Endodermal cell (in vitro differentiated cells): ENCODE results near the gene CHD6. TPM values are rescaled to one million over a fixed set of nuclear protein-coding genes. Genes with fewer than 3 reads are reported as not detected.

Experiments
- DNase-seq: peaks from one replicate; pipeline ENCODE4 v3.0.0-alpha.2; 2017
- H3K27ac ChIP-seq: 2 replicates; pipeline ENCODE4 v1.5.1; 2013; ENCODE audit warnings: mild to moderate bottlenecking, low read depth, low read length, moderate library complexity
- H3K27me3 ChIP-seq: 2 replicates; pipeline ENCODE4 v1.6.1; 2013; ENCODE audit warnings: mild to moderate bottlenecking, low read length, moderate library complexity; ENCODE audit not compliant: insufficient read depth, control insufficient read depth, poor library complexity, severe bottlenecking
- H3K36me3 ChIP-seq: 2 replicates; pipeline ENCODE4 v1.7.0; 2013; ENCODE audit warnings: mild to moderate bottlenecking, low read length, moderate library complexity; ENCODE audit not compliant: control insufficient read depth, insufficient read depth
- H3K4me1 ChIP-seq: one replicate; pipeline ENCODE4 v1.7.0; 2013; ENCODE audit warnings: low read length; ENCODE audit not compliant: control insufficient read depth, insufficient read depth
- H3K4me3 ChIP-seq: 2 replicates; pipeline ENCODE4 v1.5.1; 2013; ENCODE audit warnings: mild to moderate bottlenecking, low read length, moderate library complexity
- H3K9ac ChIP-seq: 2 replicates; pipeline ENCODE4 v1.6.1; 2013; ENCODE audit warnings: mild to moderate bottlenecking, low read length, moderate library complexity; ENCODE audit not compliant: poor library complexity, severe bottlenecking; ENCODE audit errors: extremely low read depth
- H3K9me3 ChIP-seq: 2 replicates; pipeline ENCODE4 v1.6.1; 2013; ENCODE audit warnings: mild to moderate bottlenecking, low read length, moderate library complexity; ENCODE audit not compliant: control insufficient read depth
- H3K27ac Mint-ChIP-seq: 2 replicates; pipeline ENCODE4 v1.8.0; 2020; ENCODE audit warnings: mixed read lengths
- H3K27me3 Mint-ChIP-seq: 2 replicates; pipeline ENCODE4 v1.8.0; 2021; ENCODE audit warnings: mild to moderate bottlenecking, mixed read lengths; ENCODE audit not compliant: insufficient read depth
- H3K36me3 Mint-ChIP-seq: 2 replicates; pipeline ENCODE4 v1.8.0; 2020; ENCODE audit warnings: low read depth, mixed read lengths
- H3K4me1 Mint-ChIP-seq: 2 replicates; pipeline ENCODE4 v1.8.0; 2020; ENCODE audit warnings: mixed read lengths
- H3K4me3 Mint-ChIP-seq: 2 replicates; pipeline ENCODE4 v1.8.0; 2020; ENCODE audit warnings: mild to moderate bottlenecking, moderate library complexity, mixed read lengths
- H3K9me3 Mint-ChIP-seq: 2 replicates; pipeline ENCODE4 v1.8.0; 2020; ENCODE audit warnings: mild to moderate bottlenecking, mixed read lengths
- WGBS, 2 experiments: methylation state at CpG; one replicate each; pipeline versions ENCODE4 v1.1.5 to v1.1.7; 2013; ENCODE audit warnings: missing lambda C conversion rate in 2 of 2, mixed read lengths in 1 of 2; ENCODE audit not compliant: insufficient coverage in 1 of 2, insufficient read length in 1 of 2; 5-methylcytosine and 5-hydroxymethylcytosine counted together
- total RNA-seq, 2 donors: library from RNA; stranded (reverse); fragmentation: NEBNext Ultra II Directional in 1 of 2; extraction: Animal tissue kit (Norgen Biotek cat#: 25700) in 1 of 2; gene quantifications; 2 replicates in 1 of 2; 3 replicates in 1 of 2; pipeline ENCODE4 v1.2.1, GENCODE V29; 2021
- TF ChIP-seq, protein P1 (sequence below): fragments of 200-600 bp; sonication (generic); conservative IDR thresholded peaks from 2 replicates; pipeline ENCODE4 v1.5.0; 2021; ENCODE audit warnings: antibody characterized with exemption, mild to moderate bottlenecking

Gene CHD6
- total RNA-seq, 2 donors from 2014 or later, result 82.5 to 107 TPM

DNA sequence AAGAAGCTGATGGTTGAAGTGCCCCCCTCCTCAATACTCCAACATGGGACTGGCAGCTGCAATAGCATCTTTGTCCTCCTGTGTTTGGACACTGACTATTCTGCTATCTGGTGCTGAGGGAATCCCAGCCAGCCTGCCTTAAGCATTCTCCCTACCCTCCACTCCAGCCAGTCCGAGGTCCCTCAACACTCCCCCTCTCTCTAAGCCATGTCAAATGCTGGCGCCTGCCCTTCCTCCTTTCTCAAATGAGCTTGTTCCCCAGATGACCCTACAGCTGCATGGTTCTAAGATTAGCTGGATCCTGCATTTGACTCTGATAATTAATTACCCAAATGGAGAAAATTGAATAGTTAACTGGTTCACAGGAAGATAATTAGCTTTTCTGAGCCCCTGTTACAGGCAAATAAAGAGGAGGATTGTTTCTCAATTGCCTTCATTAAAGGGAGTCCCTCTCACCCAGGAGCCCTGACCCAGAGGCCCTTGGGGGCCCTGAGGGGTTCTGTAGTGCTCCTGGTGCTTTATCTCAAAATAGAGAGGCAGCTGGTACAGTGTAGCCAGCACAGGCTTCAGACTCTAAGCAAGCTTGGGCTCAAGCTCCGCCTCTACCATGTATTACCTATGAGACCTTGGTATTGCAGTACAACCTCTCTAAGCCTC lies 37.9 kb upstream of the CHD6 start:
- H3K27me3 Mint-ChIP-seq, result peaks cover 9% of the 10 kb centered on the region
- Histone ChIP-seq H3K27ac (no peak overlapping the region), H3K4me1 (no peaks in the 10 kb centered on the region), H3K27me3 (peaks cover 5% of the 10 kb centered on the region), H3K9ac (no peak overlapping the region), H3K9me3 (no peaks in the 10 kb centered on the region), H3K4me3 (no peak overlapping the region), H3K36me3 (no peaks in the 10 kb centered on the region)
- 82 to 94% methylated on average over 3 of the region's 3 CpGs for WGBS, 2 experiments
- DNase-seq, result no peak
- TF ChIP-seq, protein P1, sequence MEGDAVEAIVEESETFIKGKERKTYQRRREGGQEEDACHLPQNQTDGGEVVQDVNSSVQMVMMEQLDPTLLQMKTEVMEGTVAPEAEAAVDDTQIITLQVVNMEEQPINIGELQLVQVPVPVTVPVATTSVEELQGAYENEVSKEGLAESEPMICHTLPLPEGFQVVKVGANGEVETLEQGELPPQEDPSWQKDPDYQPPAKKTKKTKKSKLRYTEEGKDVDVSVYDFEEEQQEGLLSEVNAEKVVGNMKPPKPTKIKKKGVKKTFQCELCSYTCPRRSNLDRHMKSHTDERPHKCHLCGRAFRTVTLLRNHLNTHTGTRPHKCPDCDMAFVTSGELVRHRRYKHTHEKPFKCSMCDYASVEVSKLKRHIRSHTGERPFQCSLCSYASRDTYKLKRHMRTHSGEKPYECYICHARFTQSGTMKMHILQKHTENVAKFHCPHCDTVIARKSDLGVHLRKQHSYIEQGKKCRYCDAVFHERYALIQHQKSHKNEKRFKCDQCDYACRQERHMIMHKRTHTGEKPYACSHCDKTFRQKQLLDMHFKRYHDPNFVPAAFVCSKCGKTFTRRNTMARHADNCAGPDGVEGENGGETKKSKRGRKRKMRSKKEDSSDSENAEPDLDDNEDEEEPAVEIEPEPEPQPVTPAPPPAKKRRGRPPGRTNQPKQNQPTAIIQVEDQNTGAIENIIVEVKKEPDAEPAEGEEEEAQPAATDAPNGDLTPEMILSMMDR, result no peak
- H3K4me1 Mint-ChIP-seq, result peaks cover 5% of the 10 kb centered on the region
- no peaks in the 10 kb centered on the region for H3K9me3 Mint-ChIP-seq
- H3K27ac Mint-ChIP-seq, result no peak overlapping the region
- H3K36me3 Mint-ChIP-seq, result no peaks in the 10 kb centered on the region
- H3K4me3 Mint-ChIP-seq, result no peak overlapping the region

DNA sequence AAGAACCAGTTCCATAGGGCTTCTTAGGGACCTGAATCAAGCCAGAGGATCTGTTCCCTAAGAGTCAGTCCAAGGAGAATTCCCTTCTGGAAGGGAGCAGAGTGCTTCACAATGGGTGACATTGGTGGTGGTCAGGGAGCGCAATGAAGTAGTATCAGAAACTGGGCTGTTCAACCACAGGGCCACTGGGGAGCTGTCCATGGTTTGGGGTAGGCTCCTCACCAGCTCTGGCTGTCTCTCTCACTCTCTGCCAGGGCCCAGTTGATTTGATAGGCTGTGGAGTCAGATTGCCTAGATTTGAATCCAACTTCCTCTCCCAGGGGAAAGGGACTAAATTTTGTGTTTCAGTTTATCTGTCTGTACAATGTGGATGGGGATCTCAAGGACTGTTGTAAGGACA lies 36.7 kb upstream of the CHD6 start:
- no peaks in the 10 kb centered on the region for H3K9me3 ChIP-seq
- H3K27me3 Mint-ChIP-seq, result peaks cover 1% of the 10 kb centered on the region
- H3K36me3 ChIP-seq, result no peaks in the 10 kb centered on the region
- no peaks in the 10 kb centered on the region for H3K9me3 Mint-ChIP-seq
- H3K4me3 ChIP-seq, result no peak overlapping the region
- no peak overlapping the region for H3K9ac ChIP-seq
- no peak overlapping the region for H3K27ac Mint-ChIP-seq
- peaks cover 16% of the 10 kb centered on the region for H3K4me1 Mint-ChIP-seq
- no peak overlapping the region for H3K4me3 Mint-ChIP-seq
- TF ChIP-seq, protein P1, result no peak
- no peak overlapping the region for H3K27ac ChIP-seq
- DNase-seq, result peak; percentile 90
- peaks cover 3% of the 10 kb centered on the region for H3K4me1 ChIP-seq
- peaks cover 5% of the 10 kb centered on the region for H3K27me3 ChIP-seq
- 71% methylated on average over 1 of the region's 1 CpG; no CpG with 5 or more reads in 1 of the 2 experiments for WGBS, 2 experiments
- H3K36me3 Mint-ChIP-seq, result no peaks in the 10 kb centered on the region

DNA sequence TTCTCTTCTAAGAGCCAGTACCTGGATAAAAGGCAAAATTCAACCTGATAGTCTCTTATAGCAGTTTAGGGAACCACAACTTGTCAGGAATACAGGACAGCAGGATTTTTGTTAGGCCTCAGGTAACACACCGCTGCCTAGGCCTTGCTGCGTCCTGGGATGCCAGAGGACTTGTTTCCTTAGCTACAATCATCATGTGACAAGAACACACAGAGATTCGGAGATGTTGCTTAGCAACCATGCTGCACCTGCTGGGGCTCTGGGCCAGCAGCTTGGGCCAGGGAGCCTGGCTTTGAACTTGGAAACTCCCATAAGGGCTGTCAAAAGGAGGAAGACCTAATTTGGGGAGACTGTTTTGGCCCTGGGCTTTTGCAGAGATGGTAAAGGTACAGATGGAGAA lies 36.1 kb upstream of the CHD6 start:
- H3K9ac ChIP-seq, result no peak overlapping the region
- TF ChIP-seq, protein P1, result no peak

More for the DNA sequence above, 36.1 kb upstream of the CHD6 start:
- H3K4me3 Mint-ChIP-seq, result no peak overlapping the region
- WGBS, 2 experiments, result 88 to 100% methylated on average over 1 to 3 of the region's 3 CpGs
- Histone ChIP-seq H3K4me3 (no peak overlapping the region), H3K36me3 (no peaks in the 10 kb centered on the region), H3K27me3 (peaks cover 4% of the 10 kb centered on the region), H3K4me1 (peaks cover 3% of the 10 kb centered on the region), H3K27ac (no peak overlapping the region), H3K9me3 (no peaks in the 10 kb centered on the region)
- no peak for DNase-seq
- no peaks in the 10 kb centered on the region for H3K9me3 Mint-ChIP-seq
- peaks cover 21% of the 10 kb centered on the region for H3K4me1 Mint-ChIP-seq
- no peaks in the 10 kb centered on the region for H3K27me3 Mint-ChIP-seq
- H3K36me3 Mint-ChIP-seq, result no peaks in the 10 kb centered on the region
- no peak overlapping the region for H3K27ac Mint-ChIP-seq
